HCT116 (cell line): Measurements from ENCODE around the gene ALAD. TPM values are rescaled to one million over a fixed set of nuclear protein-coding genes. Genes with fewer than 3 reads are reported as not detected.

Experiments
- ATAC-seq: fragments of 200-7000 bp; cut with Tn5 transposase; 2 replicates; pipeline ENCODE4 v1.9.1; 2020; ENCODE audit warnings: mild to moderate bottlenecking, moderate library complexity
- BruUV-seq: library from RNA; stranded (reverse); fragments of 400-500 nt; replicated peaks from 2 replicates; lab custom pipeline; 2021; lab: Mats Ljungman, UMichigan
- CTCF ChIA-PET: fragments of 300-600 bp; sonication (Branson Sonifier 250); formaldehyde crosslinking; loops from one replicate; lab custom pipeline; 2021; ENCODE audit warnings: antibody characterized with exemption; lab: Charles Lee
- POLR2A ChIA-PET: fragments of 300-600, 350-600 bp; sonication (Branson Sonifier 250); formaldehyde crosslinking; loops from one replicate; lab custom pipeline; 2021; ENCODE audit warnings: antibody characterized with exemption; lab: Charles Lee
- RAD21 ChIA-PET, 2 experiments: fragments of 300-600 bp; sonication (Branson Sonifier 250); formaldehyde crosslinking; loops; one replicate each; lab custom pipeline; 2023; ENCODE audit warnings: low total read pairs in 2 of 2; ENCODE audit not compliant: uncharacterized antibody in 2 of 2, unreplicated experiment in 2 of 2, low non-redundant PET in 1 of 2; lab: Charles Lee
- DNase-seq: peaks from one replicate; pipeline ENCODE4 v3.0.0-alpha.2; 2010; ENCODE audit warnings: low read depth, low spot score
- H2AFZ ChIP-seq: fragments of 200-600 bp; shearing (Covaris generic), sonication (generic); 2 replicates; pipeline ENCODE4 v1.6.1; 2017; ENCODE audit warnings: low read depth, mixed run types, mixed read lengths, antibody characterized with exemption, low read length; ENCODE audit not compliant: poor library complexity, severe bottlenecking
- H3K27ac ChIP-seq: 2 replicates; pipeline ENCODE4 v1.5.1; 2012; ENCODE audit warnings: low read depth, low read length
- H3K27me3 ChIP-seq: fragments of 200-600 bp; sonication (generic); 2 replicates; pipeline ENCODE4 v1.6.1; 2016; ENCODE audit warnings: mixed run types, low read length, mixed read lengths; ENCODE audit not compliant: insufficient read depth
- H3K36me3 ChIP-seq, 2 experiments: fragments of 200-500 bp in 1 of 2; fragments of 200-600 bp in 1 of 2; sonication (Bioruptor generic) in 1 of 2; sonication (generic) in 1 of 2; 2 replicates each; pipeline versions ENCODE4 v1.5.1 to v1.6.1; 2014 to 2016; ENCODE audit warnings: low read length in 2 of 2, inconsistent platforms in 1 of 2, mixed read lengths in 1 of 2, mixed run types in 1 of 2; ENCODE audit not compliant: insufficient read depth in 2 of 2, control insufficient read depth in 1 of 2
- H3K4me1 ChIP-seq, 2 experiments: fragments of 200-600 bp in 1 of 2; sonication (generic) in 1 of 2; 2 replicates each; pipeline versions ENCODE4 v1.5.1 to v1.6.1; 2012 to 2017; ENCODE audit warnings: low read length in 2 of 2, inconsistent platforms in 1 of 2, mild to moderate bottlenecking in 1 of 2, mixed read lengths in 1 of 2, mixed run types in 1 of 2, moderate library complexity in 1 of 2; ENCODE audit not compliant: insufficient read depth in 2 of 2, control insufficient read depth in 1 of 2
- H3K4me2 ChIP-seq: fragments of 200-600 bp; sonication (generic); 2 replicates; pipeline ENCODE4 v1.6.1; 2017; ENCODE audit warnings: mixed run types, low read length, mixed read lengths
- H3K4me3 ChIP-seq, 2 experiments: fragments of 200-600 bp in 1 of 2; sonication (generic) in 1 of 2; replicated peaks in 1 of 2; 2 replicates each; pipeline ENCODE4 v1.5.1; 2011 to 2016; ENCODE audit warnings: low read length in 2 of 2, control low read depth in 1 of 2, low read depth in 1 of 2, mild to moderate bottlenecking in 1 of 2, mixed read lengths in 1 of 2, mixed run types in 1 of 2
- H3K79me2 ChIP-seq: fragments of 200-600 bp; sonication (generic); 2 replicates; pipeline ENCODE4 v1.6.1; 2017; ENCODE audit warnings: mild to moderate bottlenecking, mixed run types, low read length, moderate library complexity, mixed read lengths; ENCODE audit not compliant: insufficient read depth
- H3K9ac ChIP-seq: fragments of 200-600 bp; sonication (generic); 2 replicates; pipeline ENCODE4 v1.6.1; 2016; ENCODE audit warnings: low read length, mixed read lengths
- H3K9me2 ChIP-seq: fragments of 200-600 bp; sonication (generic), shearing (Covaris generic); 2 replicates; pipeline ENCODE4 v1.6.1; 2017; ENCODE audit warnings: mixed run types, mild to moderate bottlenecking, moderate library complexity; ENCODE audit not compliant: insufficient read depth
- H3K9me3 ChIP-seq, 2 experiments: fragments of 200-500 bp in 1 of 2; fragments of 200-600 bp in 1 of 2; sonication (Bioruptor generic) in 1 of 2; sonication (generic) in 1 of 2; 2 replicates each; pipeline ENCODE4 v1.6.1; 2014 to 2017; ENCODE audit warnings: low read length in 2 of 2, mixed read lengths in 2 of 2, inconsistent platforms in 1 of 2, low read depth in 1 of 2, mild to moderate bottlenecking in 1 of 2, mixed run types in 1 of 2, moderate library complexity in 1 of 2; ENCODE audit not compliant: control insufficient read depth in 1 of 2, insufficient read depth in 1 of 2
- H4K20me1 ChIP-seq: fragments of 200-600 bp; sonication (generic), shearing (Covaris generic); 2 replicates; pipeline ENCODE4 v1.6.1; 2017; ENCODE audit warnings: mixed run types, mild to moderate bottlenecking, moderate library complexity; ENCODE audit not compliant: insufficient read depth
- ATF3 ChIP-seq: IDR thresholded peaks from 2 replicates; pipeline ENCODE4 v1.6.1; 2012
- CBX3 ChIP-seq: IDR thresholded peaks from 2 replicates; pipeline ENCODE4 v1.6.1; 2012; ENCODE audit warnings: low read depth
- CEBPB ChIP-seq: IDR thresholded peaks from 2 replicates; pipeline ENCODE4 v1.6.1; 2012; ENCODE audit warnings: low read depth
- EGR1 ChIP-seq: IDR thresholded peaks from 2 replicates; pipeline ENCODE4 v1.6.1; 2012; ENCODE audit warnings: low read depth
- ELF1 ChIP-seq: IDR thresholded peaks from 2 replicates; pipeline ENCODE4 v1.6.1; 2012; ENCODE audit warnings: low read depth, borderline replicate concordance
- FOSL1 ChIP-seq: IDR thresholded peaks from 2 replicates; pipeline ENCODE4 v1.6.1; 2012; ENCODE audit warnings: low read depth
- JUND ChIP-seq: IDR thresholded peaks from 2 replicates; pipeline ENCODE4 v1.6.1; 2012
- POLR2A ChIP-seq: IDR thresholded peaks from 2 replicates; pipeline ENCODE4 v1.7.0; 2011; ENCODE audit warnings: borderline replicate concordance; ENCODE audit not compliant: insufficient read depth, insufficient read length; ENCODE audit errors: extremely low read depth
- POLR2AphosphoS5 ChIP-seq: IDR thresholded peaks from 2 replicates; pipeline ENCODE4 v1.6.1; 2011; ENCODE audit warnings: mild to moderate bottlenecking, low read depth, low read length, moderate library complexity
- REST ChIP-seq: IDR thresholded peaks from 2 replicates; pipeline ENCODE4 v1.6.1; 2012; ENCODE audit warnings: low read depth
- SRF ChIP-seq: IDR thresholded peaks from 2 replicates; pipeline ENCODE4 v1.6.1; 2012; ENCODE audit warnings: low read depth
- TCF7L2 ChIP-seq: IDR thresholded peaks from 2 replicates; pipeline ENCODE4 v1.7.0; 2011; ENCODE audit warnings: borderline replicate concordance, inconsistent platforms; ENCODE audit not compliant: insufficient read depth, insufficient read length; ENCODE audit errors: extremely low read depth
- ZFX ChIP-seq: fragments of 450-650 bp; IDR thresholded peaks from 2 replicates; pipeline ENCODE4 v1.6.1; 2017
- intact Hi-C: fragments of 100-400 bp; cut with micrococcal nuclease; formaldehyde crosslinking; loops from 2 replicates; pipeline ENCODE4 v1.10.0; 2022
- total RNA-seq: library from RNA; stranded (reverse); gene quantifications from one replicate; pipeline ENCODE4 v1.2.1, GENCODE V29; 2021; ENCODE audit not compliant: unreplicated experiment
- TF ChIP-seq, protein P1 (sequence below): IDR thresholded peaks from 2 replicates; pipeline ENCODE4 v1.6.1; 2011; ENCODE audit warnings: mild to moderate bottlenecking, low read length, moderate library complexity; ENCODE audit not compliant: insufficient replicate concordance; ENCODE audit errors: extremely low read depth
- TF ChIP-seq, protein P2 (sequence below), 3 experiments: fragments of 200-600 bp in 1 of 3; sonication (generic) in 1 of 3; IDR thresholded peaks in 2 of 3; conservative IDR thresholded peaks in 1 of 3; 2 replicates each; pipeline ENCODE4 v1.5.1; 2012 to 2017; ENCODE audit warnings: low read depth in 2 of 3, low read length in 2 of 3, antibody characterized with exemption in 1 of 3, borderline replicate concordance in 1 of 3, control low read depth in 1 of 3, mild to moderate bottlenecking in 1 of 3, mixed read lengths in 1 of 3, mixed run types in 1 of 3, moderate library complexity in 1 of 3; ENCODE audit not compliant: insufficient read depth in 1 of 3

ALAD gene
- total RNA-seq, 1 experiment from 2014 or later: 14.0 TPM

- TF ChIP-seq, protein P1, sequence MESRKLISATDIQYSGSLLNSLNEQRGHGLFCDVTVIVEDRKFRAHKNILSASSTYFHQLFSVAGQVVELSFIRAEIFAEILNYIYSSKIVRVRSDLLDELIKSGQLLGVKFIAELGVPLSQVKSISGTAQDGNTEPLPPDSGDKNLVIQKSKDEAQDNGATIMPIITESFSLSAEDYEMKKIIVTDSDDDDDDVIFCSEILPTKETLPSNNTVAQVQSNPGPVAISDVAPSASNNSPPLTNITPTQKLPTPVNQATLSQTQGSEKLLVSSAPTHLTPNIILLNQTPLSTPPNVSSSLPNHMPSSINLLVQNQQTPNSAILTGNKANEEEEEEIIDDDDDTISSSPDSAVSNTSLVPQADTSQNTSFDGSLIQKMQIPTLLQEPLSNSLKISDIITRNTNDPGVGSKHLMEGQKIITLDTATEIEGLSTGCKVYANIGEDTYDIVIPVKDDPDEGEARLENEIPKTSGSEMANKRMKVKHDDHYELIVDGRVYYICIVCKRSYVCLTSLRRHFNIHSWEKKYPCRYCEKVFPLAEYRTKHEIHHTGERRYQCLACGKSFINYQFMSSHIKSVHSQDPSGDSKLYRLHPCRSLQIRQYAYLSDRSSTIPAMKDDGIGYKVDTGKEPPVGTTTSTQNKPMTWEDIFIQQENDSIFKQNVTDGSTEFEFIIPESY: peak; percentile 84
Measured at GRCh38 chr9:113340011-113340699, 60.9 kb downstream of the ALAD start, which contains the start of gene WDR31 (continued).

DNA sequence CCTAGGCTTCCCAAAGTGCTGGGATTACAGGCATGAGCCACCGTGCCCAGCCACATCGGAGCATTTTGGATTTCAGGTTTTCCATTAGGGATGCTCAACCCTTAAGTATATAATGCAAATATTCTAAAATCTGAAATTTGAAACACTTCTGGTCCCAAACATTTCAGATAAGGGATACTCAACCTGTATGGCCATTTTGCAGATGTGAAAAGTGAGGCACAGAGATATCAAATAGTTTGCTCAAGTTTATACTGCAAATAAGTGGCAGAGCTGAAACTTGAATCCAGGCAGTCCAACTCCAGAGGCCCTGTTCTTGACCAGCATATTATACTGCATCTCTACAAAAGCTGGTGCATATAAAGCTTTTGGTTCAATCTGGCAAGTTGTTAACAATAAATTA, 63.4 kb downstream of the ALAD start:
- H3K27me3 ChIP-seq: no peaks in the 10 kb centered on the region
- ChIA-PET POLR2A (no interaction called here), CTCF (no interaction called here), RAD21 (no interaction called here)
- intact Hi-C loops: no loop called here
- no peaks in the 10 kb centered on the region for H3K36me3 ChIP-seq
- no peaks in the 10 kb centered on the region for H4K20me1 ChIP-seq
- no peak overlapping the region for H3K9ac ChIP-seq
- H2AFZ ChIP-seq: no peak overlapping the region
- H3K27ac ChIP-seq: no peak overlapping the region
- TF ChIP-seq ZFX: no peak
- TF ChIP-seq, protein P2, sequence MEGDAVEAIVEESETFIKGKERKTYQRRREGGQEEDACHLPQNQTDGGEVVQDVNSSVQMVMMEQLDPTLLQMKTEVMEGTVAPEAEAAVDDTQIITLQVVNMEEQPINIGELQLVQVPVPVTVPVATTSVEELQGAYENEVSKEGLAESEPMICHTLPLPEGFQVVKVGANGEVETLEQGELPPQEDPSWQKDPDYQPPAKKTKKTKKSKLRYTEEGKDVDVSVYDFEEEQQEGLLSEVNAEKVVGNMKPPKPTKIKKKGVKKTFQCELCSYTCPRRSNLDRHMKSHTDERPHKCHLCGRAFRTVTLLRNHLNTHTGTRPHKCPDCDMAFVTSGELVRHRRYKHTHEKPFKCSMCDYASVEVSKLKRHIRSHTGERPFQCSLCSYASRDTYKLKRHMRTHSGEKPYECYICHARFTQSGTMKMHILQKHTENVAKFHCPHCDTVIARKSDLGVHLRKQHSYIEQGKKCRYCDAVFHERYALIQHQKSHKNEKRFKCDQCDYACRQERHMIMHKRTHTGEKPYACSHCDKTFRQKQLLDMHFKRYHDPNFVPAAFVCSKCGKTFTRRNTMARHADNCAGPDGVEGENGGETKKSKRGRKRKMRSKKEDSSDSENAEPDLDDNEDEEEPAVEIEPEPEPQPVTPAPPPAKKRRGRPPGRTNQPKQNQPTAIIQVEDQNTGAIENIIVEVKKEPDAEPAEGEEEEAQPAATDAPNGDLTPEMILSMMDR (IDR thresholded peaks at IDR 0.05 in 2 of 3, conservative IDR thresholded peaks at IDR 0.05 in 1 of 3; ENCODE audit: borderline replicate concordance in 1 of 3, insufficient read depth in 1 of 3, low read depth in 2 of 3, low read length in 2 of 3): no peak
- TF ChIP-seq JUND: no peak
- TF ChIP-seq CEBPB: no peak
- no peak for TF ChIP-seq ATF3
- TF ChIP-seq CBX3: no peak
- no peak for TF ChIP-seq ELF1
- TF ChIP-seq REST: no peak
- TF ChIP-seq SRF: no peak
- no peak for TF ChIP-seq FOSL1
- TF ChIP-seq, protein P1: no peak
- no peak for TF ChIP-seq TCF7L2
- TF ChIP-seq EGR1: no peak
- no peak for TF ChIP-seq POLR2AphosphoS5
- TF ChIP-seq POLR2A: no peak
- no peaks in the 10 kb centered on the region for H3K9me2 ChIP-seq
- no peaks in the 10 kb centered on the region for H3K9me3 ChIP-seq
- no peak overlapping the region for H3K4me2 ChIP-seq
- peaks cover 14 to 28% of the 10 kb centered on the region in 2 experiments for H3K4me1 ChIP-seq
- DNase-seq (no peak), ATAC-seq (no peak)
- H3K4me3 ChIP-seq: no peak overlapping the region
- no TSS peak for BruUV-seq
- no peaks in the 10 kb centered on the region for H3K79me2 ChIP-seq
